Fibroblast of the aortic adventitia (primary cell): ENCODE results near the gene BRAP. TPM values are rescaled to one million over a fixed set of nuclear protein-coding genes. Genes with fewer than 3 reads are reported as not detected.
"Not testable (repeated sequence)": the region's sequence is repeated elsewhere in the genome, so short reads cannot be mapped to it uniquely, and the experiment has no call there.

Experiments
- DNase-seq: peaks from one replicate; pipeline ENCODE4 v3.0.0-alpha.2; 2010; ENCODE audit warnings: low read depth
- H3K4me3 ChIP-seq: 2 replicates; pipeline ENCODE4 v1.5.1; 2011; ENCODE audit warnings: low read depth, mild to moderate bottlenecking, control low read depth, low read length, moderate library complexity
- total RNA-seq: library from RNA; depleted of rRNA; stranded (reverse); fragments of >200 nt; gene quantifications from 2 replicates; pipeline ENCODE4 v1.2.3, GENCODE V29; 2012; ENCODE audit warnings: low replicate concordance
- TF ChIP-seq, protein P1 (sequence below): IDR thresholded peaks from 2 replicates; pipeline ENCODE4 v1.5.1; 2011; ENCODE audit warnings: mild to moderate bottlenecking, low read length, control low read depth, inconsistent platforms; ENCODE audit not compliant: insufficient read depth

BRAP gene
- total RNA-seq, 1 donor = 18.3 TPM

DNA sequence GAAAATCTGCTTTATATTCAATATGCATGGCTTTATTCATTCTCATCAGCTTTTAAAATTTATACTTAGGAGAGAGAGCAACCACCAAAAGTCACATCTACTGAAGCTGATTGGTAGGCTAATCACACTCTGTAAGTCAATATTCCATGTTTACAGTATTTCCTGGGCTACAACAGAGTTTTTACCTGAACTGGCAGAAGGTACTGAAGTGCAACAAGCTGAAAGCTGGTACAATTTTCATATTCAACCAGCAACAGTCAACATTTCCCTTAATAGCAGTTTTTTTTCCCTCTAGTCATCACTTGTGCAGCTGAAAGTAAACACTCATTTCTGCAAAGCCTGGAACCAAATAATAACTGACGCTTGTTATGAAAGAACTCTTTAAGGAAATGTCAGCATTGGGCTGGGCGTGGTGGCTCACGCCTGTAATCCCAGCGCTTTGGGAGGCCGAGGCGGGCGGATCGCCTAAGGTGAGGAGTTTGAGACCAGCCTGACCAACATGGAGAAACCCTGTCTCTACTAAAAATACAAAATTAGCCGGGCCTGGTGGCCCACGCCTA lies 12.9 kb downstream of the BRAP start:
- TF ChIP-seq, protein P1, sequence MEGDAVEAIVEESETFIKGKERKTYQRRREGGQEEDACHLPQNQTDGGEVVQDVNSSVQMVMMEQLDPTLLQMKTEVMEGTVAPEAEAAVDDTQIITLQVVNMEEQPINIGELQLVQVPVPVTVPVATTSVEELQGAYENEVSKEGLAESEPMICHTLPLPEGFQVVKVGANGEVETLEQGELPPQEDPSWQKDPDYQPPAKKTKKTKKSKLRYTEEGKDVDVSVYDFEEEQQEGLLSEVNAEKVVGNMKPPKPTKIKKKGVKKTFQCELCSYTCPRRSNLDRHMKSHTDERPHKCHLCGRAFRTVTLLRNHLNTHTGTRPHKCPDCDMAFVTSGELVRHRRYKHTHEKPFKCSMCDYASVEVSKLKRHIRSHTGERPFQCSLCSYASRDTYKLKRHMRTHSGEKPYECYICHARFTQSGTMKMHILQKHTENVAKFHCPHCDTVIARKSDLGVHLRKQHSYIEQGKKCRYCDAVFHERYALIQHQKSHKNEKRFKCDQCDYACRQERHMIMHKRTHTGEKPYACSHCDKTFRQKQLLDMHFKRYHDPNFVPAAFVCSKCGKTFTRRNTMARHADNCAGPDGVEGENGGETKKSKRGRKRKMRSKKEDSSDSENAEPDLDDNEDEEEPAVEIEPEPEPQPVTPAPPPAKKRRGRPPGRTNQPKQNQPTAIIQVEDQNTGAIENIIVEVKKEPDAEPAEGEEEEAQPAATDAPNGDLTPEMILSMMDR = no peak
- DNase-seq = no peak
- no peak overlapping the region for H3K4me3 ChIP-seq

DNA sequence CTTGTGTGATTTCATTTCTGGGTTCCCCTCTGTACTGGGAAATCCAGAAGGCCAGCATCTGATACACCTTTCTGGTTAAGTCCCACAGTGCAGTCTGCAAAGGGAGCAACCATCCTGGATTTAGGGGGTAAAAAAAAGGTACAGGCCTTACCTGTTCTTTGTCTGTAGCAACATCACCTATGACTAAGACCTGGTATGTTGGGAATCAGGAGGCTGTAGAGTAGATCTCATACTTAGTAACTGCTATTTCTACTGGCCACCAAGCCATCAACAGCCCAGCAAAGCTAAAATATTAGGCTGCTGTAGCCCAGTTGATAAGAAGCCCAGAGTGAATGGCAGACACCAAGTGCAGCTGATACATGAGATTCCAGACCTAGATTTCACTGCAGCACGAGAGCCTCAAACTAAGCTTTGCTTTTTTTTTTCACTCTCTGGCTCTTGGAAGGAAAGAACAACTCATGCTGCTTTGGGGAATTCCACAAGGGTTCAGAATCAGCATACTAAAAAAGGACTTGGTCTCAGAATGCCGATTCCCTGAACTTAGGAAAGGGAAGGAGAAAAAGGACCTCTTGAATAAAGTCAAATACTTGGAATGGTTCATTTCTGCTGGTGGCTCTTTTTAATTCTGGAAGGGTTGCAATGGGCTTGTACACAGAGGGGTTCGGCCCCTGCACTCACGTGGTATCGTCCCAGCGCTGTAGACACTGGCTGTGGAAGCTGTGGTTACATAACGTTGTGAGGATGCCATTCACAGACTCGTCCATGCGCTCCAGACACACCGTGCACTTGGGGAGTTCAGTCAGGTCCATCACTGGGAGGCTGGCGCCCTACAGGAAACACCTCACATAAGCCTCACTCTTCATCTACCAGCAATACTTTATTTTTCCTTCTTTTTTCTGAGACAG lies 20.5 kb downstream of the BRAP start:
- TF ChIP-seq, protein P1 = no peak
- no peak overlapping the region for H3K4me3 ChIP-seq
- no peak for DNase-seq

DNA sequence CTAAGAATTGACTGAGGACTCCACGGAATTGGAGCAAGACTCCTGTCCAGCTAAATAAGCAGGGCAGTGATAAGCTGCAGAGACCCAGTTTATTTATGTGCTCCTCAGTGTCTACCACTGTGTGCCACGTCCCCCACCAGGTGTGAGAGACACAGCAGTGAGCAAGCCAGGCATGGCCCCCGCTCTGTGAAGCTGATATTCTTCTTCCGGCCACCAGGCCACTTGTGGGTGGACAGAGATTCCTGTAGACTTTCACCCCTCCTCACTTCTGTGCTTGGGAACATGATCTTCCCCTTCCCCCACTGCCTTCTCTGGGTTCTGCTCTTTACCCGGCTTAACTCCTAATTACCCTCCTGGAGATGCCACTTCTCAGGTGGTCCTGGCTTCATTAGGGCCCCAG lies 21.3 kb downstream of the BRAP start:
- TF ChIP-seq, protein P1 = no peak
- H3K4me3 ChIP-seq = no peak overlapping the region
- DNase-seq = no peak

DNA sequence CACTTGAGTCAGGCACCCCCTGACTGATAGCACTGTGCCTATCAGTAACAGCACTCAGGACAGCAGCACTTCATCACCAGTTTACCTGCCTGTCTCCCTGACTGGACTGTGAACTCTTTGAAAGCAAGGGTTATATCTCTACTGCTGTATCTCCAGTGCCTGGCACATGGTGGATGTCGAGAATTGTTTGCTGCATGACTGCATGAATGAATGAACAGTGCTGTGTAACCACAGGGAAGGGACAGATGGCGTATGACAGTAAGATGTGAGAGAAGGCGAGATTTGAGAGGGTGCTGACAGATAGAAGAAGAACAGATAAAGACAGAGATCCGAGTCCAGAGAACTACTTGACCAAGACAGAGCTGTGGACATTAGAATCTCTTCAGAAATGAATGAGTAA lies 29.7 kb downstream of the BRAP start:
- TF ChIP-seq, protein P1 = no peak
- DNase-seq = no peak
- H3K4me3 ChIP-seq = no peak overlapping the region

DNA sequence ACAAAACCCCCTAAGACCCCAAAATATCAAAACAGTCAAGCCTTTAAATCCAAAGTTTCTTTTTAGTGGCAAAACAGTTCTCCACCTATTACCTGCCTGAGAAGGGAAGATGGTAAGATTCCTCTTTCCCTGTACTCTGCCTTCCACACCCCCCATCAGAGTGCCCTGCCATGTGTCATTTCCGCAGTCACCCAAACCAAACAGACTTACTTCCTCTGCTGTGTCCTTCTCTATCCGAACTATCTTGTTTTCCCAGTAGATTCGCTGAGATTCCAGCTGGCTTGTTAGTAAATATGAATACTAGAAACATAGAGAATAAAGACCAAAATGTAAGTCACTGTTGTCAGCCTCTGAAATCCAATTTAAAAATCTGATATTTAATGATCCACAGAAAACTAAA lies 30.4 kb downstream of the BRAP start:
- no peak overlapping the region for H3K4me3 ChIP-seq
- DNase-seq = no peak
- TF ChIP-seq, protein P1 = no peak

DNA sequence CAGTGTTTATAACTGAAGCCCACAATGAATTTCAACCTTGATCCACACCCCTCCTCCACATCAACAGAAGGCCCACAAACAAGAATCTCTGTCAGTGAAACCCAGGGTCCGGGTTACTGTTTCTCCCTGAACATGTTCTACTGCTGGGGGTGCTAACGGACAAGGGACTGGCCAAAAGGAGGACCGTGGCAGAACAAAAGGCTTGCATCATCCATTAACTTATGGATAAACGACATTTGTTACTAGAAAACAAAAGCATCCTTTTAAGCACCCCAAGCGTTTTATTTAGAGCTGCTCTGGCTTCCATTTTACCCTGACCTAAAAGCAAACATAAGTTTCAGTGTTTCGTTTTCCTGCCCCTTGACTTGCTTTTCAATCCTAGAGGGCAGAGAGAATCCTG lies 32.2 kb downstream of the BRAP start:
- TF ChIP-seq, protein P1 = no peak
- H3K4me3 ChIP-seq = no peak overlapping the region
- no peak for DNase-seq

DNA sequence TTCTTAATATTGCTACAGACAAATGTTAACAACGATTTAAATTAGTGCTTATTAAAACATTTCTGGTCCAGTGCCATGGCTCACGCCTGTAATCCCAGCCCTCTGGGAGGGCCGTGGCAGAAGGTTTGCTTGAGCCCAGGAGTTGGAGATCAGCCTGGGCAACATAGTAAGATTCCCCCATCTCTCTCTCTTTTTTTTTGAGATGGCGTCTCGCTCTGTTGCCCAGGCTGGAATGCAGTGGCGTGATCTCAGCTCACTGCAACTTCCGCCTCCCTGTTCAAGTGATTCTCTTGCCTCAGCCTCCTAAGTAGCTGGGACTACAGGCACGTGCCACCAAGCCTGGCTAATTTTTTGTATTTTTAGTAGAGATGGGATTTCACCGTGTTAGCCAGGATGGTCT lies 33.2 kb downstream of the BRAP start:
- not testable (repeated sequence) for H3K4me3 ChIP-seq, DNase-seq
